WERI-Rb-1 (cell line): Measurements from ENCODE around the gene SHH.

Experiments used
- DNase-seq: peaks from one replicate; pipeline ENCODE4 v3.0.0-alpha.2; 2020
- H3K27ac ChIP-seq: fragments of 250-450 bp; sonication (Bioruptor Pico); 2 replicates; pipeline ENCODE4 v1.5.1; 2020; ENCODE audit warnings: mild to moderate bottlenecking, moderate library complexity
- H3K27me3 ChIP-seq: fragments of 250-450 bp; sonication (Bioruptor Pico); 2 replicates; pipeline ENCODE4 v1.5.1; 2021; ENCODE audit warnings: mild to moderate bottlenecking, low read depth, moderate library complexity; ENCODE audit not compliant: insufficient read depth, severe bottlenecking
- H3K36me3 ChIP-seq: fragments of 250-450 bp; sonication (Bioruptor Pico); 2 replicates; pipeline ENCODE4 v1.5.1; 2020; ENCODE audit warnings: mild to moderate bottlenecking, moderate library complexity
- H3K4me3 ChIP-seq: 2 replicates; pipeline ENCODE4 v1.5.1; 2011; ENCODE audit warnings: low read depth, mild to moderate bottlenecking, control low read depth, low read length
- H3K9me3 ChIP-seq: fragments of 250-450 bp; sonication (Bioruptor Pico); 2 replicates; pipeline ENCODE4 v1.5.1; 2021; ENCODE audit warnings: mild to moderate bottlenecking, moderate library complexity; ENCODE audit not compliant: severe bottlenecking
- CTCF ChIP-seq: IDR thresholded peaks from 2 replicates; pipeline ENCODE4 v1.5.1; 2011; ENCODE audit warnings: low read depth, mild to moderate bottlenecking, control low read depth, inconsistent platforms, low read length

The SHH gene

DNA sequence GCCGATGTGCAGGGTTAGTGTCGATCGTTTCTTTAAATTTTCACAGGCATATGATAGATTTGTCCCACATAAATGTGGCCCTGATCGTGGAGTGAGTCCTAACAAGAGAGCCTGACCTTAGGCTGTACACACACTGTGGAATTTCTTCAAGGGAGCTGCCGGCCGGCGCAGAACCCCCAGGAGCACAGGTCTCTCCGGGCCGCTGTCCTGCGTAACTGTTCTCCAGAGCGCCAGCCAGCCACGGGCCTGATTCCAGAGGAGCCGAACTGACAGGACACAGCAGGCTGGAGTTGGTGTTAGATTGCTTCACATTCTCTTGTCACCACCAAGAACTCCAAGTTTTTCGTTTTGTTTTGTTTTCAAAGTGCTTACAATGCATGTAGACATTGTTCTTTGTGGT, 37.3 kb downstream of the SHH start:
- TF ChIP-seq CTCF, result no peak
- H3K36me3 ChIP-seq, result peaks cover 68% of the 10 kb centered on the region
- no peak overlapping the region for H3K27ac ChIP-seq
- H3K27me3 ChIP-seq, result no peaks in the 10 kb centered on the region
- no peaks in the 10 kb centered on the region for H3K9me3 ChIP-seq
- DNase-seq, result no peak
- no peak overlapping the region for H3K4me3 ChIP-seq

- no peak for TF ChIP-seq CTCF
- Histone ChIP-seq H3K27me3 (no peaks in the 10 kb centered on the region), H3K9me3 (no peaks in the 10 kb centered on the region), H3K36me3 (peaks cover 79% of the 10 kb centered on the region), H3K27ac (no peak overlapping the region), H3K4me3 (no peak overlapping the region)
- no peak for DNase-seq
These were observed 38.7 kb downstream of the SHH start for GRCh38 chr7:155773531-155773930.

DNA sequence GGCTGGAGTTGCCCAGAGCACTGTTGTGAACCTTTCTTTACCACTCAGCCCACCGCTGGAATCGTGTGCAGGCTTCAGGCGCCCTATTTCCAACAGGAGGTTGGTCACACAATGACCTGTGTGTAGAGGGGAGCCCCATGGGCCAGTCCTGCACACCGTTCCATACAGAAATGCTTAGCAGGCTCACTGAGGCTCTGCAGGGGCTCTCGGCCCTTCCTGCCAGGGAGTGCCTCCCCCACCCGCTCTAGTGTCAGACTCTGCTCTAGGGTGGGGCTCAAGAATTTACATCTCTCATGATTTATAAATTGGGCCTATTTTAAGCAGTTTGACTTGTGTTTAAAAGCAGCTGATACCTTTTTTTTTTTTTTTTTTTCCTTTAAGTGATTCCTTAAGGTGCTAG, 42.0 kb downstream of the SHH start:
- no peak overlapping the region for H3K27ac ChIP-seq
- no peak overlapping the region for H3K4me3 ChIP-seq
- no peak for DNase-seq
- H3K27me3 ChIP-seq, result no peaks in the 10 kb centered on the region
- TF ChIP-seq CTCF, result no peak
- no peaks in the 10 kb centered on the region for H3K9me3 ChIP-seq
- peaks cover 73% of the 10 kb centered on the region for H3K36me3 ChIP-seq

GRCh38 chr7:155769701-155770100, 42.6 kb downstream of the SHH start:
- Histone ChIP-seq H3K27ac (no peak overlapping the region), H3K36me3 (peaks cover 72% of the 10 kb centered on the region), H3K4me3 (no peak overlapping the region), H3K27me3 (no peaks in the 10 kb centered on the region), H3K9me3 (no peaks in the 10 kb centered on the region)
- DNase-seq, result no peak
- TF ChIP-seq CTCF, result no peak

DNA sequence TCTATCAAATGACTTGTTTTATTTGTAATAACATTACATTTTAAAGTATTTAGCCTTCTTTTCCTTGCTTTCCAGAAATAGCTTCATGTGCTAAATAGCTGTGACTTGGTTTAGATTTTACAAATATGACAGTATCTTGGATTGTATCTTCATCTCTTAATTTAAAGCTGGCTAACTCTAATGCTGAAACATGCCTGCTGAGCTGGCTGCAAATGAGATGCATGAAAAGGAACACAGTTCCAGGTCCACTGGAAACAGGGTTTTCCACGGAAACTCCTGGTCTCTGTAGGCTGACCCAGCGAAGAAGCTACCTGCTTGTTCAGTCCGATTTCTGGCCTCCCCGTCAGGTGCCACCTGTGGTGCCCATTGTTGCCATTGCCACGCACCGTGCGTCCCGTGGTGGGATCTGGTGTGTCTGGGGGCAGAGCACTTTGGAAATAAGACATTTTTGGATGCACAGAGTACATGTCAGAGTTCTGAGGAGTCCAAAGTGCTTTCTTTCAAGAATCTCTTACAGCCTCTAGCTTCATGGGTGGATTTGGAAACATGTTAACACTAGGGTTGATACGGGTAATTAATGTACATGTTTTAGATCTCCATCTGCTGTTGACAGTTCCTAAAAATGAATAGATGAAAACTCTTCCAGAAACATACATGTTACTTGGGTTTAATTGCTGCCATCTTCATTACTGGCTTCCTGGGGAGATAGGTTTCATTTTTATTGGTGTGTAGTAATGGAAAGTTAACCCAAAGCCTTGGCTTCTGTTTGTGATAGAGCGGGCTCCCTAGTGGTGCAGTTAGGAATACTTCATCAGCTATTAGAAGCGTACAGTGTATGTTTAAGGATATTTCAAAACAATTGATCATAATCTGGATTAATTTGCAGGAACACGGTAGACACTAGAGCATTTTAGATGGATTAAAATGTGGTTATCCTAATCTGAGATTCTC, 45.0 kb downstream of the SHH start:
- Histone ChIP-seq H3K4me3 (no peak overlapping the region), H3K27ac (no peak overlapping the region), H3K36me3 (peaks cover 78% of the 10 kb centered on the region), H3K9me3 (no peaks in the 10 kb centered on the region), H3K27me3 (no peaks in the 10 kb centered on the region)
- DNase-seq, result no peak
- TF ChIP-seq CTCF, result no peak
